Measurements from ENCODE around the gene SLC25A25.
A peak's percentile ranks its signal among the peaks of the same experiment; 100 is the strongest.

The SLC25A25 gene

GRCh38 chr9:128073253-128073886 is 5.3 kb downstream of the SLC25A25 start:
- peaks cover 0 to 4% of the 10 kb centered on the region in 2 donors for H3K36me3 ChIP-seq (replicated peaks in 1 of 2; ENCODE audit: control insufficient read depth in 2 of 2, insufficient read depth in 2 of 2, low read length in 2 of 2)
- H2BK120ac ChIP-seq (ENCODE audit: low read depth, low read length), result no peak overlapping the region
- no peak overlapping the region for H3K23ac ChIP-seq (ENCODE audit: low read depth, low read length, poor library complexity)
- no peak overlapping the region for H3K4me3 ChIP-seq (ENCODE audit: low read length in 2 of 2)
- DNase-seq (ENCODE audit: low spot score), result no peak
- no peak overlapping the region for H4K91ac ChIP-seq (ENCODE audit: low read depth, low read length, poor library complexity)
- no peak overlapping the region for H3K4ac ChIP-seq (ENCODE audit: low read length)
- no peak overlapping the region for H2AFZ ChIP-seq (ENCODE audit: low read length)
- no peak overlapping the region for H3K27ac ChIP-seq (replicated peaks; ENCODE audit: low read length)
- H4K8ac ChIP-seq (ENCODE audit: low read depth, low read length), result no peak overlapping the region
- no peak overlapping the region for H3K9ac ChIP-seq (ENCODE audit: low read depth, low read length, poor library complexity)
- H2BK12ac ChIP-seq (ENCODE audit: low read length), result no peak overlapping the region
- no peak overlapping the region for H2AK5ac ChIP-seq (ENCODE audit: low read depth, low read length)
- no peak overlapping the region for H2BK5ac ChIP-seq (ENCODE audit: low read length)
- peaks cover 0 to 4% of the 10 kb centered on the region in 2 donors for H3K9me3 ChIP-seq (replicated peaks in 1 of 2; ENCODE audit: control insufficient read depth in 2 of 2, insufficient read depth in 1 of 2, low read depth in 1 of 2, low read length in 2 of 2)
- no CpG with 5 or more reads among the region's 7 CpGs for WGBS, 2 donors (ENCODE audit: extremely low coverage in 2 of 2, insufficient read length in 2 of 2, insufficient replicate concordance in 1 of 2)
- no peaks in the 10 kb centered on the region for H3K79me1 ChIP-seq (ENCODE audit: low read depth, low read length)
- no peaks in the 10 kb centered on the region for H3K27me3 ChIP-seq (ENCODE audit: control insufficient read depth in 3 of 3, insufficient read depth in 3 of 3, low read depth in 1 of 3, low read length in 3 of 3)
- no peak overlapping the region for H3K18ac ChIP-seq (ENCODE audit: low read length)
- no peak overlapping the region for H2BK15ac ChIP-seq (ENCODE audit: low read length)
- H3K4me2 ChIP-seq (ENCODE audit: insufficient read depth, low read length, poor library complexity, severe bottlenecking), result no peak overlapping the region
- peaks cover 15 to 19% of the 10 kb centered on the region in 2 donors for H3K4me1 ChIP-seq (ENCODE audit: control insufficient read depth in 2 of 2, insufficient read depth in 1 of 2, low read depth in 1 of 2, low read length in 2 of 2)
- H3K14ac ChIP-seq (ENCODE audit: low read length), result no peak overlapping the region

- Histone ChIP-seq H2AFZ (ENCODE audit: low read length) (no peak overlapping the region), H2BK5ac (ENCODE audit: low read length) (no peak overlapping the region), H3K14ac (ENCODE audit: low read length) (no peak overlapping the region), H3K4me3 (ENCODE audit: low read length in 2 of 2) (no peak overlapping the region), H4K8ac (ENCODE audit: low read depth, low read length) (no peak overlapping the region), H3K27ac (replicated peaks; ENCODE audit: low read length) (no peak overlapping the region), H2BK12ac (ENCODE audit: low read length) (no peak overlapping the region), H4K91ac (ENCODE audit: low read depth, low read length, poor library complexity) (no peak overlapping the region), H3K9me3 (replicated peaks in 1 of 2; ENCODE audit: control insufficient read depth in 2 of 2, insufficient read depth in 1 of 2, low read depth in 1 of 2, low read length in 2 of 2) (peaks cover 0 to 4% of the 10 kb centered on the region in 2 donors), H3K9ac (ENCODE audit: low read depth, low read length, poor library complexity) (no peak overlapping the region), H2AK5ac (ENCODE audit: low read depth, low read length) (no peak overlapping the region), H3K36me3 (replicated peaks in 1 of 2; ENCODE audit: control insufficient read depth in 2 of 2, insufficient read depth in 2 of 2, low read length in 2 of 2) (peaks cover 0 to 9% of the 10 kb centered on the region in 2 donors), H2BK15ac (ENCODE audit: low read length) (no peak overlapping the region), H3K4ac (ENCODE audit: low read length) (no peak overlapping the region), H3K79me1 (ENCODE audit: low read depth, low read length) (no peaks in the 10 kb centered on the region), H3K18ac (ENCODE audit: low read length) (no peak overlapping the region), H3K23ac (ENCODE audit: low read depth, low read length, poor library complexity) (no peak overlapping the region), H2BK120ac (ENCODE audit: low read depth, low read length) (no peak overlapping the region), H3K27me3 (ENCODE audit: control insufficient read depth in 3 of 3, insufficient read depth in 3 of 3, low read depth in 1 of 3, low read length in 3 of 3) (no peaks in the 10 kb centered on the region), H3K4me2 (ENCODE audit: insufficient read depth, low read length, poor library complexity, severe bottlenecking) (no peak overlapping the region), H3K4me1 (ENCODE audit: control insufficient read depth in 2 of 2, insufficient read depth in 1 of 2, low read depth in 1 of 2, low read length in 2 of 2) (peaks cover 15 to 17% of the 10 kb centered on the region in 2 donors)
- DNase-seq (ENCODE audit: low spot score), result no peak
- no CpG with 5 or more reads among the region's 7 CpGs for WGBS, 2 donors (ENCODE audit: extremely low coverage in 2 of 2, insufficient read length in 2 of 2, insufficient replicate concordance in 1 of 2)
Observed at GRCh38 chr9:128077847-128078503, 9.9 kb downstream of the SLC25A25 start.

- no peak overlapping the region for H2BK12ac ChIP-seq (ENCODE audit: low read length)
- DNase-seq (ENCODE audit: low spot score), result no peak
- H3K14ac ChIP-seq (ENCODE audit: low read length), result no peak overlapping the region
- no peak overlapping the region for H2BK5ac ChIP-seq (ENCODE audit: low read length)
- H2AK5ac ChIP-seq (ENCODE audit: low read depth, low read length), result no peak overlapping the region
- H3K4me2 ChIP-seq (ENCODE audit: insufficient read depth, low read length, poor library complexity, severe bottlenecking), result no peak overlapping the region
- no peak overlapping the region for H2BK15ac ChIP-seq (ENCODE audit: low read length)
- no peak overlapping the region for H3K4ac ChIP-seq (ENCODE audit: low read length)
- no peak overlapping the region for H2AFZ ChIP-seq (ENCODE audit: low read length)
- no peak overlapping the region for H3K4me3 ChIP-seq (ENCODE audit: low read length in 2 of 2)
- no peak overlapping the region for H4K91ac ChIP-seq (ENCODE audit: low read depth, low read length, poor library complexity)
- peaks cover 0 to 4% of the 10 kb centered on the region in 2 donors for H3K9me3 ChIP-seq (replicated peaks in 1 of 2; ENCODE audit: control insufficient read depth in 2 of 2, insufficient read depth in 1 of 2, low read depth in 1 of 2, low read length in 2 of 2)
- H3K23ac ChIP-seq (ENCODE audit: low read depth, low read length, poor library complexity), result no peak overlapping the region
- WGBS, 2 donors (ENCODE audit: extremely low coverage in 2 of 2, insufficient read length in 2 of 2, insufficient replicate concordance in 1 of 2), result no CpG with 5 or more reads among the region's 11 CpGs
- peaks cover 0 to 9% of the 10 kb centered on the region in 2 donors for H3K36me3 ChIP-seq (replicated peaks in 1 of 2; ENCODE audit: control insufficient read depth in 2 of 2, insufficient read depth in 2 of 2, low read length in 2 of 2)
- no peaks in the 10 kb centered on the region for H3K79me1 ChIP-seq (ENCODE audit: low read depth, low read length)
- no peak overlapping the region for H3K18ac ChIP-seq (ENCODE audit: low read length)
- peaks cover 15 to 16% of the 10 kb centered on the region in 2 donors for H3K4me1 ChIP-seq (ENCODE audit: control insufficient read depth in 2 of 2, insufficient read depth in 1 of 2, low read depth in 1 of 2, low read length in 2 of 2)
- no peaks in the 10 kb centered on the region for H3K27me3 ChIP-seq (ENCODE audit: control insufficient read depth in 3 of 3, insufficient read depth in 3 of 3, low read depth in 1 of 3, low read length in 3 of 3)
- no peak overlapping the region for H2BK120ac ChIP-seq (ENCODE audit: low read depth, low read length)
- H4K8ac ChIP-seq (ENCODE audit: low read depth, low read length), result no peak overlapping the region
- H3K9ac ChIP-seq (ENCODE audit: low read depth, low read length, poor library complexity), result no peak overlapping the region
- H3K27ac ChIP-seq (replicated peaks; ENCODE audit: low read length), result no peak overlapping the region
Observed at GRCh38 chr9:128078504-128079434, 10.7 kb downstream of the SLC25A25 start.

- Histone ChIP-seq H3K27ac (replicated peaks; ENCODE audit: low read length) (peak overlapping the region; percentile 93), H3K9ac (ENCODE audit: low read depth, low read length, poor library complexity) (no peak overlapping the region), H4K91ac (ENCODE audit: low read depth, low read length, poor library complexity) (no peak overlapping the region), H3K18ac (ENCODE audit: low read length) (no peak overlapping the region), H3K36me3 (replicated peaks in 1 of 2; ENCODE audit: control insufficient read depth in 2 of 2, insufficient read depth in 2 of 2, low read length in 2 of 2) (peaks cover 0 to 9% of the 10 kb centered on the region in 2 donors), H2AFZ (ENCODE audit: low read length) (no peak overlapping the region), H2BK12ac (ENCODE audit: low read length) (no peak overlapping the region), H3K4me1 (ENCODE audit: control insufficient read depth in 2 of 2, insufficient read depth in 1 of 2, low read depth in 1 of 2, low read length in 2 of 2) (peaks cover 15 to 16% of the 10 kb centered on the region in 2 donors), H3K79me1 (ENCODE audit: low read depth, low read length) (no peaks in the 10 kb centered on the region), H3K9me3 (replicated peaks in 1 of 2; ENCODE audit: control insufficient read depth in 2 of 2, insufficient read depth in 1 of 2, low read depth in 1 of 2, low read length in 2 of 2) (peaks cover 0 to 4% of the 10 kb centered on the region in 2 donors), H3K27me3 (ENCODE audit: control insufficient read depth in 3 of 3, insufficient read depth in 3 of 3, low read depth in 1 of 3, low read length in 3 of 3) (no peaks in the 10 kb centered on the region), H3K4me2 (ENCODE audit: insufficient read depth, low read length, poor library complexity, severe bottlenecking) (no peak overlapping the region), H3K4ac (ENCODE audit: low read length) (no peak overlapping the region), H4K8ac (ENCODE audit: low read depth, low read length) (no peak overlapping the region), H3K14ac (ENCODE audit: low read length) (no peak overlapping the region), H3K4me3 (ENCODE audit: low read length in 2 of 2) (no peak overlapping the region), H2AK5ac (ENCODE audit: low read depth, low read length) (no peak overlapping the region), H2BK5ac (ENCODE audit: low read length) (no peak overlapping the region), H3K23ac (ENCODE audit: low read depth, low read length, poor library complexity) (no peak overlapping the region), H2BK15ac (ENCODE audit: low read length) (no peak overlapping the region), H2BK120ac (ENCODE audit: low read depth, low read length) (no peak overlapping the region)
- no peak for DNase-seq (ENCODE audit: low spot score)
- WGBS, 2 donors (ENCODE audit: extremely low coverage in 2 of 2, insufficient read length in 2 of 2, insufficient replicate concordance in 1 of 2), result no CpG with 5 or more reads among the region's 5 CpGs
Observed at GRCh38 chr9:128080206-128080605, 12.2 kb downstream of the SLC25A25 start.

All from neuronal stem cell (in vitro differentiated cells).